22Rv1 (cell line): ENCODE data around the gene UBL4B.

Source experiments
- CTCF ChIP-seq: fragments of 450-650 bp; IDR thresholded peaks from 2 replicates; pipeline ENCODE4 v1.5.1; 2017; ENCODE audit warnings: mild to moderate bottlenecking
- ZFX ChIP-seq: fragments of 450-650 bp; IDR thresholded peaks from 2 replicates; pipeline ENCODE4 v1.6.1; 2017; ENCODE audit warnings: antibody characterized with exemption, borderline replicate concordance

GRCh38 chr1:110159168-110159567, 46.9 kb downstream of the UBL4B start:
- TF ChIP-seq CTCF (no peak), ZFX (no peak)
